ENCODE measurements around the gene STX18.

STX18 gene

GRCh38 chr4:4384837-4385236 lies 157.0 kb downstream of the STX18 start:
- Histone ChIP-seq H3K9me3 (ENCODE audit: control insufficient read depth, insufficient read depth, low read length) (no peaks in the 10 kb centered on the region), H3K27me3 (ENCODE audit: control insufficient read depth, insufficient read depth, low read length) (peaks cover 7% of the 10 kb centered on the region; the same call in 1 of the 2 replicates), H3K36me3 (ENCODE audit: control insufficient read depth, insufficient read depth, low read length) (no peaks in the 10 kb centered on the region; the same call in 1 of the 2 replicates), H3K4me1 (ENCODE audit: control insufficient read depth, insufficient read depth, low read length) (peaks cover 7% of the 10 kb centered on the region), H3K27ac (ENCODE audit: low read length) (no peak overlapping the region), H3K4me3 (ENCODE audit: low read length) (no peak overlapping the region)
- WGBS (ENCODE audit: insufficient coverage, insufficient read length) = no CpG with 5 or more reads among the region's 5 CpGs
- DNase-seq (ENCODE audit: low read depth, low spot score) = peak; percentile 71

- peaks cover 10% of the 10 kb centered on the region for H3K4me1 ChIP-seq (ENCODE audit: control insufficient read depth, insufficient read depth, low read length)
- H3K27me3 ChIP-seq (ENCODE audit: control insufficient read depth, insufficient read depth, low read length) = peaks cover 7% of the 10 kb centered on the region; the same call in 1 of the 2 replicates
- no peaks in the 10 kb centered on the region for H3K9me3 ChIP-seq (ENCODE audit: control insufficient read depth, insufficient read depth, low read length)
- WGBS (ENCODE audit: insufficient coverage, insufficient read length) = no CpG with 5 or more reads among the region's 3 CpGs
- H3K36me3 ChIP-seq (ENCODE audit: control insufficient read depth, insufficient read depth, low read length) = no peaks in the 10 kb centered on the region
- H3K4me3 ChIP-seq (ENCODE audit: low read length) = no peak overlapping the region
- H3K27ac ChIP-seq (ENCODE audit: low read length) = no peak overlapping the region
- no peak for DNase-seq (ENCODE audit: low read depth, low spot score)
Measured at GRCh38 chr4:4383085-4383484, 158.8 kb downstream of the STX18 start.

- no peaks in the 10 kb centered on the region for H3K9me3 ChIP-seq (ENCODE audit: control insufficient read depth, insufficient read depth, low read length)
- WGBS (ENCODE audit: insufficient coverage, insufficient read length) = no CpG with 5 or more reads among the region's 6 CpGs
- no peaks in the 10 kb centered on the region; the same call in 1 of the 2 replicates for H3K27me3 ChIP-seq (ENCODE audit: control insufficient read depth, insufficient read depth, low read length)
- no peak overlapping the region for H3K27ac ChIP-seq (ENCODE audit: low read length)
- no peaks in the 10 kb centered on the region for H3K36me3 ChIP-seq (ENCODE audit: control insufficient read depth, insufficient read depth, low read length)
- H3K4me3 ChIP-seq (ENCODE audit: low read length) = no peak overlapping the region
- H3K4me1 ChIP-seq (ENCODE audit: control insufficient read depth, insufficient read depth, low read length) = peaks cover 5% of the 10 kb centered on the region
- no peak for DNase-seq (ENCODE audit: low read depth, low spot score)
Measured at GRCh38 chr4:4379540-4380087, 162.2 kb downstream of the STX18 start.

- peaks cover 5% of the 10 kb centered on the region for H3K4me1 ChIP-seq (ENCODE audit: control insufficient read depth, insufficient read depth, low read length)
- no CpG with 5 or more reads among the region's 23 CpGs for WGBS (ENCODE audit: insufficient coverage, insufficient read length)
- no peaks in the 10 kb centered on the region for H3K9me3 ChIP-seq (ENCODE audit: control insufficient read depth, insufficient read depth, low read length)
- no peak overlapping the region for H3K4me3 ChIP-seq (ENCODE audit: low read length)
- H3K27me3 ChIP-seq (ENCODE audit: control insufficient read depth, insufficient read depth, low read length) = no peaks in the 10 kb centered on the region
- no peaks in the 10 kb centered on the region for H3K36me3 ChIP-seq (ENCODE audit: control insufficient read depth, insufficient read depth, low read length)
- DNase-seq (ENCODE audit: low read depth, low spot score) = no peak
- no peak overlapping the region for H3K27ac ChIP-seq (ENCODE audit: low read length)
Measured at GRCh38 chr4:4377732-4378460, 164.0 kb downstream of the STX18 start.

- DNase-seq (ENCODE audit: low read depth, low spot score) = no peak
- H3K9me3 ChIP-seq (ENCODE audit: control insufficient read depth, insufficient read depth, low read length) = no peaks in the 10 kb centered on the region
- H3K4me3 ChIP-seq (ENCODE audit: low read length) = no peak overlapping the region
- no peaks in the 10 kb centered on the region for H3K36me3 ChIP-seq (ENCODE audit: control insufficient read depth, insufficient read depth, low read length)
- H3K27ac ChIP-seq (ENCODE audit: low read length) = no peak overlapping the region
- H3K27me3 ChIP-seq (ENCODE audit: control insufficient read depth, insufficient read depth, low read length) = no peaks in the 10 kb centered on the region
- H3K4me1 ChIP-seq (ENCODE audit: control insufficient read depth, insufficient read depth, low read length) = peaks cover 5% of the 10 kb centered on the region
- WGBS (ENCODE audit: insufficient coverage, insufficient read length) = no CpG with 5 or more reads among the region's 12 CpGs
Measured at GRCh38 chr4:4377191-4377590, 164.7 kb downstream of the STX18 start.

GRCh38 chr4:4376074-4376473 lies 165.8 kb downstream of the STX18 start:
- no peaks in the 10 kb centered on the region for H3K27me3 ChIP-seq (ENCODE audit: control insufficient read depth, insufficient read depth, low read length)
- no peaks in the 10 kb centered on the region for H3K9me3 ChIP-seq (ENCODE audit: control insufficient read depth, insufficient read depth, low read length)
- no peaks in the 10 kb centered on the region for H3K36me3 ChIP-seq (ENCODE audit: control insufficient read depth, insufficient read depth, low read length)
- WGBS (ENCODE audit: insufficient coverage, insufficient read length) = no CpG with 5 or more reads among the region's 4 CpGs
- no peak overlapping the region for H3K4me3 ChIP-seq (ENCODE audit: low read length)
- H3K4me1 ChIP-seq (ENCODE audit: control insufficient read depth, insufficient read depth, low read length) = peaks cover 5% of the 10 kb centered on the region
- DNase-seq (ENCODE audit: low read depth, low spot score) = no peak
- no peak overlapping the region for H3K27ac ChIP-seq (ENCODE audit: low read length)

GRCh38 chr4:4374388-4375098 lies 167.3 kb downstream of the STX18 start:
- Histone ChIP-seq H3K4me1 (ENCODE audit: control insufficient read depth, insufficient read depth, low read length) (no peaks in the 10 kb centered on the region), H3K27ac (ENCODE audit: low read length) (no peak overlapping the region), H3K36me3 (ENCODE audit: control insufficient read depth, insufficient read depth, low read length) (no peaks in the 10 kb centered on the region), H3K4me3 (ENCODE audit: low read length) (no peak overlapping the region), H3K27me3 (ENCODE audit: control insufficient read depth, insufficient read depth, low read length) (no peaks in the 10 kb centered on the region), H3K9me3 (ENCODE audit: control insufficient read depth, insufficient read depth, low read length) (no peaks in the 10 kb centered on the region)
- no CpG with 5 or more reads among the region's 6 CpGs for WGBS (ENCODE audit: insufficient coverage, insufficient read length)
- no peak for DNase-seq (ENCODE audit: low read depth, low spot score)
